HepG2 (cell line): Measurements from ENCODE around the gene PRKCE. TPM values are rescaled to one million over a fixed set of nuclear protein-coding genes. Genes with fewer than 3 reads are reported as not detected.
A peak's percentile ranks its signal among the peaks of the same experiment; 100 is the strongest.

ENCODE experiments used
- IRF2 ChIP-seq: IDR thresholded peaks from 2 replicates; pipeline ENCODE4 v1.6.1; 2018; ENCODE audit warnings: missing genetic modification reagents, missing compliant biosample characterization
- NFATC3 ChIP-seq: sonication (generic); formaldehyde crosslinking; IDR thresholded peaks from 2 replicates; pipeline ENCODE4 v1.5.1; 2020; ENCODE audit warnings: mild to moderate bottlenecking, missing genetic modification reagents
- RCOR2 ChIP-seq: IDR thresholded peaks from 2 replicates; pipeline ENCODE4 v1.6.1; 2016; ENCODE audit warnings: missing biosample characterization, missing genetic modification reagents
- ZNF337 ChIP-seq: sonication (generic); formaldehyde crosslinking; IDR thresholded peaks from 2 replicates; pipeline ENCODE4 v1.5.1; 2020; ENCODE audit warnings: missing genetic modification reagents, low read depth, mild to moderate bottlenecking, borderline replicate concordance
- ZNF644 ChIP-seq: IDR thresholded peaks from 2 replicates; pipeline ENCODE4 v1.6.1; 2016; ENCODE audit warnings: low read depth
- ZNF75D ChIP-seq: sonication (generic); formaldehyde crosslinking; IDR thresholded peaks from 2 replicates; pipeline ENCODE4 v1.8.1; 2023; ENCODE audit warnings: missing genetic modification reagents, mild to moderate bottlenecking, borderline replicate concordance
- polyA plus RNA-seq, 8 experiments: library from polyadenylated mRNA; depleted of rRNA in 3 of 8; stranded (reverse) in 7 of 8; unstranded in 1 of 8; fragments of >200 nt; fragmentation: Illumina TruSeq in 4 of 8; extraction: Trizol in 4 of 8; gene quantifications; 2 replicates each; pipeline versions ENCODE4 v1.2.1 to v1.2.3, GENCODE V29; 2011 to 2016; ENCODE audit warnings: low read depth in 4 of 8, missing spikeins in 1 of 8, mixed read lengths in 1 of 8; ENCODE audit not compliant: insufficient read depth in 1 of 8
- total RNA-seq, 5 experiments: library from RNA; depleted of rRNA; stranded (reverse); fragments of >200 nt; fragmentation: Illumina TruSeq; extraction: Trizol; gene quantifications; 2 replicates each; pipeline ENCODE4 v1.2.3, GENCODE V29; 2016; ENCODE audit warnings: low read depth in 1 of 5
- TF ChIP-seq, protein P1 (sequence below): IDR thresholded peaks from 2 replicates; pipeline ENCODE4 v1.6.1; 2012; ENCODE audit warnings: low read length, improper control_type of control experiment
- TF ChIP-seq, protein P2 (sequence below): sonication (generic); formaldehyde crosslinking; IDR thresholded peaks from 2 replicates; pipeline ENCODE4 v1.4.0; 2020; ENCODE audit warnings: missing genetic modification reagents
- TF ChIP-seq, protein P3 (sequence below): sonication (generic); formaldehyde crosslinking; IDR thresholded peaks from 2 replicates; pipeline ENCODE4 v1.8.0; 2022; ENCODE audit warnings: mild to moderate bottlenecking, missing genetic modification reagents; ENCODE audit not compliant: insufficient replicate concordance
- TF ChIP-seq, protein P4 (sequence below): sonication (generic); formaldehyde crosslinking; IDR thresholded peaks from 2 replicates; pipeline ENCODE4 v1.8.0; 2022; ENCODE audit warnings: low read depth, missing genetic modification reagents

PRKCE gene
- total and polyA plus RNA-seq, 2 of the 13 experiments (the other 11 are each of a cell fraction or from before 2014, with no cell fraction given): 1.0 to 3.9 TPM

DNA sequence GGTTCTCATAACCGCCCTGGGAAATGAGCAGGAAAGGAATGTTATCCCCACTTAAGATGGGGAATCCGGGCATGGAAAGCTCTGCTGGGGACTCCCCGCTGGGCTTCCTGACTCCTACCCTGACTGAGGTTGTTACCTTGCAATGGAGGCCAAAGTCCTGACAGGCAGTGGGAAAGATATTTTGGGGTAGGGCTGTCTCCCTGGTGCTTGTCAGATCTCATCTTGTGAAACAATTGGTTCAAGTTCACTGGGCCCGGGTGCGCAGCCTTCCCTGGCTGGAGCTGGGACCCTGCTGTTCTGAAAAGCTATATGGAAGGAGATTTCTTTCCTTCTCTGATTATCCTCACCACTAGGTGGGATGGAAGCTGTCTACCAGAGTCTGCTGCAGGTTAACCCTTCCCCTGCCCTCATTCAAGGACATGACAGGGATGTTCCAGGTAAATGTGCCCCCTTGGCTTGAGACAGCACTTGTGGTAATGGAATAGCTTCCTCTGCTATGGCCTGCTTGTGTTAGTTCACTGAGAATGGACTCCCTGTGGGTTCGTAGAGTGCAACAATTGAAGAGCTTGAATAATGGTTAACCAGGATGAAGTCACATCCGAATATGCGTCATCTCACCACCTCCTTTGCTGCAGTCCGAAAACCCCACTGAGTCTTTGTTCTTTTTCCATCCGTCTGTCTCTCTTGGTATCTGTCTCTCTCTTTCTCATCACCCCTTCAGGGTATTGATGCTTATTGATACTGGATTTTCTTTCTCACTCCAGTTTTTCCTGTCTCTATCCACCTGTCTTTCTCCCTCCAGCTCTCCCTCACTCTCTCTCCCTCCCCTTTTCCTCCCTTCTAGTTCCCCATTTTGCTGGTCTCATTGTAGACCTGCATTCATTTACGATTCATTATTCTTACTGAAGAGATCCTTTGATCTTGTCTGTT is 577.9 kb downstream of the PRKCE start (continued):
- TF ChIP-seq, protein P1, sequence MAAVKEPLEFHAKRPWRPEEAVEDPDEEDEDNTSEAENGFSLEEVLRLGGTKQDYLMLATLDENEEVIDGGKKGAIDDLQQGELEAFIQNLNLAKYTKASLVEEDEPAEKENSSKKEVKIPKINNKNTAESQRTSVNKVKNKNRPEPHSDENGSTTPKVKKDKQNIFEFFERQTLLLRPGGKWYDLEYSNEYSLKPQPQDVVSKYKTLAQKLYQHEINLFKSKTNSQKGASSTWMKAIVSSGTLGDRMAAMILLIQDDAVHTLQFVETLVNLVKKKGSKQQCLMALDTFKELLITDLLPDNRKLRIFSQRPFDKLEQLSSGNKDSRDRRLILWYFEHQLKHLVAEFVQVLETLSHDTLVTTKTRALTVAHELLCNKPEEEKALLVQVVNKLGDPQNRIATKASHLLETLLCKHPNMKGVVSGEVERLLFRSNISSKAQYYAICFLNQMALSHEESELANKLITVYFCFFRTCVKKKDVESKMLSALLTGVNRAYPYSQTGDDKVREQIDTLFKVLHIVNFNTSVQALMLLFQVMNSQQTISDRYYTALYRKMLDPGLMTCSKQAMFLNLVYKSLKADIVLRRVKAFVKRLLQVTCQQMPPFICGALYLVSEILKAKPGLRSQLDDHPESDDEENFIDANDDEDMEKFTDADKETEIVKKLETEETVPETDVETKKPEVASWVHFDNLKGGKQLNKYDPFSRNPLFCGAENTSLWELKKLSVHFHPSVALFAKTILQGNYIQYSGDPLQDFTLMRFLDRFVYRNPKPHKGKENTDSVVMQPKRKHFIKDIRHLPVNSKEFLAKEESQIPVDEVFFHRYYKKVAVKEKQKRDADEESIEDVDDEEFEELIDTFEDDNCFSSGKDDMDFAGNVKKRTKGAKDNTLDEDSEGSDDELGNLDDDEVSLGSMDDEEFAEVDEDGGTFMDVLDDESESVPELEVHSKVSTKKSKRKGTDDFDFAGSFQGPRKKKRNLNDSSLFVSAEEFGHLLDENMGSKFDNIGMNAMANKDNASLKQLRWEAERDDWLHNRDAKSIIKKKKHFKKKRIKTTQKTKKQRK: no peak
- TF ChIP-seq NFATC3 (CRISPR knock-in tag) (0 out of 2 replicates have a peak, but pooled peaks have one; percentile 50), ZNF337 (peak; percentile 74; the same call in 1 of the 2 replicates), RCOR2 (CRISPR knock-in tag) (no peak), IRF2 (CRISPR knock-in tag) (peak; percentile 28; the same call in 1 of the 2 replicates), ZNF75D (CRISPR knock-in tag) (no peak), ZNF644 (CRISPR knock-in tag) (peak; percentile 55; the same call in 1 of the 2 replicates)
- TF ChIP-seq, protein P2, sequence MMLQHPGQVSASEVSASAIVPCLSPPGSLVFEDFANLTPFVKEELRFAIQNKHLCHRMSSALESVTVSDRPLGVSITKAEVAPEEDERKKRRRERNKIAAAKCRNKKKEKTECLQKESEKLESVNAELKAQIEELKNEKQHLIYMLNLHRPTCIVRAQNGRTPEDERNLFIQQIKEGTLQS (CRISPR knock-in tag): peak; percentile 76; the same call in 1 of the 2 replicates
- TF ChIP-seq, protein P3, sequence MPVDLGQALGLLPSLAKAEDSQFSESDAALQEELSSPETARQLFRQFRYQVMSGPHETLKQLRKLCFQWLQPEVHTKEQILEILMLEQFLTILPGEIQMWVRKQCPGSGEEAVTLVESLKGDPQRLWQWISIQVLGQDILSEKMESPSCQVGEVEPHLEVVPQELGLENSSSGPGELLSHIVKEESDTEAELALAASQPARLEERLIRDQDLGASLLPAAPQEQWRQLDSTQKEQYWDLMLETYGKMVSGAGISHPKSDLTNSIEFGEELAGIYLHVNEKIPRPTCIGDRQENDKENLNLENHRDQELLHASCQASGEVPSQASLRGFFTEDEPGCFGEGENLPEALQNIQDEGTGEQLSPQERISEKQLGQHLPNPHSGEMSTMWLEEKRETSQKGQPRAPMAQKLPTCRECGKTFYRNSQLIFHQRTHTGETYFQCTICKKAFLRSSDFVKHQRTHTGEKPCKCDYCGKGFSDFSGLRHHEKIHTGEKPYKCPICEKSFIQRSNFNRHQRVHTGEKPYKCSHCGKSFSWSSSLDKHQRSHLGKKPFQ: peak; percentile 43
- TF ChIP-seq, protein P4, sequence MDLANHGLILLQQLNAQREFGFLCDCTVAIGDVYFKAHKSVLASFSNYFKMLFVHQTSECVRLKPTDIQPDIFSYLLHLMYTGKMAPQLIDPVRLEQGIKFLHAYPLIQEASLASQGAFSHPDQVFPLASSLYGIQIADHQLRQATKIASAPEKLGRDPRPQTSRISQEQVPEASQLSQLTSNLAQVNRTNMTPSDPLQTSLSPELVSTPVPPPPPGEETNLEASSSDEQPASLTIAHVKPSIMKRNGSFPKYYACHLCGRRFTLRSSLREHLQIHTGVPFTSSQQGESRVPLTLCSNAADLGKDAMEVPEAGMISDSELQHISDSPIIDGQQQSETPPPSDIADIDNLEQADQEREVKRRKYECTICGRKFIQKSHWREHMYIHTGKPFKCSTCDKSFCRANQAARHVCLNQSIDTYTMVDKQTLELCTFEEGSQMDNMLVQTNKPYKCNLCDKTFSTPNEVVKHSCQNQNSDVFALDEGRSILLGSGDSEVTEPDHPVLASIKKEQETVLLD: no peak
